ENCODE results near the gene CASK. TPM values are rescaled to one million over a fixed set of nuclear protein-coding genes. Genes with fewer than 3 reads are reported as not detected.

The CASK gene
- total and polyA plus RNA-seq, 2 of the 13 experiments (the other 11 are each of a cell fraction or from before 2014, with no cell fraction given): 14.5 to 16.0 TPM

DNA sequence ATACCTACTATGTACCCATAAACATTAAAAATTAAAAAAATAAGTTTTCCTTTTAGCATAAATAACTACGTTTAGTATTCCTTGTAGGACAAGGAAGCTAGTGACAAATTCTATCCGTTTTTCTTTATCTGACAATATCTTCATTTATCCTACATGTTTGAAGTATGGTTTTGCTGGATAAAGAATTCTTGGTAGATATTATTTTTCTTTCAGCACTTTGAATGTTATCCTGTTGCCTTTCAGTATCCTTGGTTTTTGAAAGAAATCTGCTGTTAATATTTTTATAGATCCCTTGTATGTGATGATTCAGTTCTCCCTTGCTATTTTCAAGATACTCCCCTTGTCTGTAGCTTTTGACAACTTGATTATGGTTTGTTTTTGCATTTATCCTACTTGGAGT is 76.6 kb downstream of the CASK start:
- no peak overlapping the region for H2AFZ ChIP-seq (ENCODE audit: low read length)
- no peak for FAIRE-seq
- H3K4me1 ChIP-seq (ENCODE audit: insufficient read depth, low read length): no peaks in the 10 kb centered on the region
- H3K4me3 ChIP-seq (replicated peaks in 1 of 3; ENCODE audit: insufficient read depth in 1 of 3, low read depth in 2 of 3, low read length in 3 of 3): no peak overlapping the region
- CTCF ChIA-PET (ENCODE audit: low intra/inter-chr PET ratio, low total read pairs): no interaction called here
- POLR2A ChIA-PET: no interaction called here
- no peak for ATAC-seq
- no peaks in the 10 kb centered on the region for H4K20me1 ChIP-seq (ENCODE audit: insufficient read depth, low read length)
- H3K79me2 ChIP-seq (ENCODE audit: insufficient read depth, low read length): no peaks in the 10 kb centered on the region
- 93% methylated on average over 2 of the region's 2 CpGs for WGBS (ENCODE audit: low lambda C conversion rate)
- 0 out of 2 replicates have a peak, but pooled peaks cover 9% of the 10 kb centered on the region for H3K9me3 ChIP-seq (ENCODE audit: low read length)
- TF ChIP-seq TAF1 (CRISPR knock-in tag; IDR thresholded peaks at IDR 0.05): no peak
- TF ChIP-seq, protein P1, sequence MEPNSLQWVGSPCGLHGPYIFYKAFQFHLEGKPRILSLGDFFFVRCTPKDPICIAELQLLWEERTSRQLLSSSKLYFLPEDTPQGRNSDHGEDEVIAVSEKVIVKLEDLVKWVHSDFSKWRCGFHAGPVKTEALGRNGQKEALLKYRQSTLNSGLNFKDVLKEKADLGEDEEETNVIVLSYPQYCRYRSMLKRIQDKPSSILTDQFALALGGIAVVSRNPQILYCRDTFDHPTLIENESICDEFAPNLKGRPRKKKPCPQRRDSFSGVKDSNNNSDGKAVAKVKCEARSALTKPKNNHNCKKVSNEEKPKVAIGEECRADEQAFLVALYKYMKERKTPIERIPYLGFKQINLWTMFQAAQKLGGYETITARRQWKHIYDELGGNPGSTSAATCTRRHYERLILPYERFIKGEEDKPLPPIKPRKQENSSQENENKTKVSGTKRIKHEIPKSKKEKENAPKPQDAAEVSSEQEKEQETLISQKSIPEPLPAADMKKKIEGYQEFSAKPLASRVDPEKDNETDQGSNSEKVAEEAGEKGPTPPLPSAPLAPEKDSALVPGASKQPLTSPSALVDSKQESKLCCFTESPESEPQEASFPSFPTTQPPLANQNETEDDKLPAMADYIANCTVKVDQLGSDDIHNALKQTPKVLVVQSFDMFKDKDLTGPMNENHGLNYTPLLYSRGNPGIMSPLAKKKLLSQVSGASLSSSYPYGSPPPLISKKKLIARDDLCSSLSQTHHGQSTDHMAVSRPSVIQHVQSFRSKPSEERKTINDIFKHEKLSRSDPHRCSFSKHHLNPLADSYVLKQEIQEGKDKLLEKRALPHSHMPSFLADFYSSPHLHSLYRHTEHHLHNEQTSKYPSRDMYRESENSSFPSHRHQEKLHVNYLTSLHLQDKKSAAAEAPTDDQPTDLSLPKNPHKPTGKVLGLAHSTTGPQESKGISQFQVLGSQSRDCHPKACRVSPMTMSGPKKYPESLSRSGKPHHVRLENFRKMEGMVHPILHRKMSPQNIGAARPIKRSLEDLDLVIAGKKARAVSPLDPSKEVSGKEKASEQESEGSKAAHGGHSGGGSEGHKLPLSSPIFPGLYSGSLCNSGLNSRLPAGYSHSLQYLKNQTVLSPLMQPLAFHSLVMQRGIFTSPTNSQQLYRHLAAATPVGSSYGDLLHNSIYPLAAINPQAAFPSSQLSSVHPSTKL (CRISPR knock-in tag; IDR thresholded peaks at IDR 0.05): no peak
- TF ChIP-seq ZNF556 (CRISPR knock-in tag; IDR thresholded peaks at IDR 0.05; ENCODE audit: borderline replicate concordance): no peak
- TF ChIP-seq KLF12 (CRISPR knock-in tag; IDR thresholded peaks at IDR 0.05; ENCODE audit: borderline replicate concordance): no peak
- TF ChIP-seq ZNF264 (CRISPR knock-in tag; IDR thresholded peaks at IDR 0.05): no peak
- no peak for TF ChIP-seq GPBP1L1 (CRISPR knock-in tag; IDR thresholded peaks at IDR 0.05)
- no peak for TF ChIP-seq ZNF331 (CRISPR knock-in tag; IDR thresholded peaks at IDR 0.05)
- no peak for TF ChIP-seq TP53 (CRISPR knock-in tag; conservative IDR thresholded peaks at IDR 0.05)
- TF ChIP-seq ZNF235 (CRISPR knock-in tag; IDR thresholded peaks at IDR 0.05; ENCODE audit: borderline replicate concordance): no peak
- TF ChIP-seq ZSCAN20 (CRISPR knock-in tag; IDR thresholded peaks at IDR 0.05; ENCODE audit: borderline replicate concordance): no peak
- TF ChIP-seq, protein P2, sequence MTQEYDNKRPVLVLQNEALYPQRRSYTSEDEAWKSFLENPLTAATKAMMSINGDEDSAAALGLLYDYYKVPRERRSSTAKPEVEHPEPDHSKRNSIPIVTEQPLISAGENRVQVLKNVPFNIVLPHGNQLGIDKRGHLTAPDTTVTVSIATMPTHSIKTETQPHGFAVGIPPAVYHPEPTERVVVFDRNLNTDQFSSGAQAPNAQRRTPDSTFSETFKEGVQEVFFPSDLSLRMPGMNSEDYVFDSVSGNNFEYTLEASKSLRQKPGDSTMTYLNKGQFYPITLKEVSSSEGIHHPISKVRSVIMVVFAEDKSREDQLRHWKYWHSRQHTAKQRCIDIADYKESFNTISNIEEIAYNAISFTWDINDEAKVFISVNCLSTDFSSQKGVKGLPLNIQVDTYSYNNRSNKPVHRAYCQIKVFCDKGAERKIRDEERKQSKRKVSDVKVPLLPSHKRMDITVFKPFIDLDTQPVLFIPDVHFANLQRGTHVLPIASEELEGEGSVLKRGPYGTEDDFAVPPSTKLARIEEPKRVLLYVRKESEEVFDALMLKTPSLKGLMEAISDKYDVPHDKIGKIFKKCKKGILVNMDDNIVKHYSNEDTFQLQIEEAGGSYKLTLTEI (CRISPR knock-in tag; conservative IDR thresholded peaks at IDR 0.05): no peak
- no peak for TF ChIP-seq ETV6 (CRISPR knock-in tag; conservative IDR thresholded peaks at IDR 0.05)
- no peak for TF ChIP-seq KLF11 (CRISPR knock-in tag; IDR thresholded peaks at IDR 0.05)
- no peak for TF ChIP-seq HOXD1 (CRISPR knock-in tag; IDR thresholded peaks at IDR 0.05)
- no peak overlapping the region for H3K27ac ChIP-seq (ENCODE audit: extremely low read length, insufficient read depth, low read length)
- no peak for DNase-seq (ENCODE audit: low spot score)
- intact Hi-C loops (cut with micrococcal nuclease; ENCODE audit: unreplicated experiment): no loop called here
- in situ Hi-C loops (cut with HindIII; ENCODE audit: extremely low pct_ligation_motif_present, low pct_unique_long_range_greater_than_20kb): no loop called here
- no peaks in the 10 kb centered on the region for H3K36me3 ChIP-seq (replicated peaks in 1 of 2; ENCODE audit: control insufficient read depth in 1 of 2, insufficient read depth in 2 of 2, low read length in 2 of 2)
- H3K27me3 ChIP-seq (ENCODE audit: control insufficient read depth in 1 of 2, insufficient read depth in 2 of 2, low read length in 2 of 2): no peaks in the 10 kb centered on the region
- no peak overlapping the region for H3K9ac ChIP-seq (ENCODE audit: insufficient read depth, low read depth, low read length)
- BruUV-seq (replicated peaks): no TSS peak
- H3K4me2 ChIP-seq (ENCODE audit: low read depth, low read length): no peak overlapping the region

Data from HepG2 (cell line).